Embryonic facial prominence (tissue), 1 donor: Measurements from ENCODE around the gene ITPKB.
"Not testable (repeated sequence)": the region's sequence is repeated elsewhere in the genome, so short reads cannot be mapped to it uniquely, and the experiment has no call there.

Experiments
- DNase-seq: peaks from one replicate; pipeline ENCODE4 v3.0.0-alpha.2; 2016; ENCODE audit errors: extremely low spot score

ITPKB gene

DNA sequence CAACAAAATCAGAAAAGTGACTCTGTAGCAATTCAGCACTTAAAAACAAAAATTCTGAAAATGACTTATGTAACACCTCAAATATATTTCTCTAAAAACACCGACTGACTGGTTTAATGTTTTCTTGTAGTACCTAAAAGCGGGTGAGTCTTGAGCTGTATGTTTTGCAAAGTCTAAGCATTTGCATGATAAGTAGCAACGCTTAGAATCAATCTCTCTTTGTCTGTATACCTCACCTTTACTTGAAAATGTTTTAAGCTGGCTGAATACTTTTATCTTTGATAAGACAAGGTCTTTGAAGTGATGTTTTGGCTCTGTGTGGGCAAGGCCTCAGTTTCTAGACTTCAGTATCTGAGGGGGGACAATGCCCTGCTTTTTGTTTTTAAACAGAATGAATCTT is 8.2 kb downstream of the ITPKB start:
- no peak for DNase-seq

- no peak for DNase-seq
Measured at GRCh38 chr1:226730071-226730470, 9.0 kb downstream of the ITPKB start.

DNA sequence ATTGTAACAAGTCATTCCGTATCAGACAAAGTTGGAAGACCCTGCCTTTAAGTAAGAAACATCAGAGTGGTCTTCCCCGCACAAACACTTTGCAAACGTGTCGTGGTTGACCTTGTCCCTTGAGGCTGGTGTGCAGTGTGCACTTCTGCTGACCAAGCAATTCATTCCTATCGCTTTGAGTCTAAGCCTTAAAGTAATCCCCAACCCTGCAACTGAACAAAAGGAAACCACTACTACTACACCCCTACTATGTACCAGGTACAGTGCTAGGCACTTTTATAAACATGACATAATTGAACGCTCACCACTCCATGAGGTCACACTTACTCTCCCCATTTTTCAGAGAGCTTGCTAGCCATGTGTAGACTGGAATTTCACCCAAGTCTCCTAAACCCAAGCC is 10.6 kb downstream of the ITPKB start:
- DNase-seq = no peak

DNA sequence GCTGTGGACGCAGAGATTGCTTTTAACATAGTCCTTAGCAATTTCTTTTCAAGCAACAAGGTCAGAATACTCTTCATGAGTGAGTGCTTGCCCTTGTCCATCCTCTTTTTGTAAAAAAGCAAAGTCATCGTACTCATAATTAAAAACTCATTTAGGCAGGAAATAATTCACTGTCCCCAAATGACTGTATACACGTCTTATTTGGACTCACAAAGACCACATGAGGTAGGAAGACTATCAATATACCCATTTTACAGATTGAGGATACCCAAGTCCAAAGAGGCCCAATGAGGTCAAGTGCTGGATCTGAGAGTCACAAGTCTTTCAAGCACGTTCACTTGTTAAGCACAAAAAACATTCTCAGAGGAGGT is 13.2 kb downstream of the ITPKB start:
- no peak for DNase-seq

GRCh38 chr1:226723657-226724532 is 15.2 kb downstream of the ITPKB start:
- no peak for DNase-seq

GRCh38 chr1:226722901-226723656 is 16.0 kb downstream of the ITPKB start:
- no peak for DNase-seq

DNA sequence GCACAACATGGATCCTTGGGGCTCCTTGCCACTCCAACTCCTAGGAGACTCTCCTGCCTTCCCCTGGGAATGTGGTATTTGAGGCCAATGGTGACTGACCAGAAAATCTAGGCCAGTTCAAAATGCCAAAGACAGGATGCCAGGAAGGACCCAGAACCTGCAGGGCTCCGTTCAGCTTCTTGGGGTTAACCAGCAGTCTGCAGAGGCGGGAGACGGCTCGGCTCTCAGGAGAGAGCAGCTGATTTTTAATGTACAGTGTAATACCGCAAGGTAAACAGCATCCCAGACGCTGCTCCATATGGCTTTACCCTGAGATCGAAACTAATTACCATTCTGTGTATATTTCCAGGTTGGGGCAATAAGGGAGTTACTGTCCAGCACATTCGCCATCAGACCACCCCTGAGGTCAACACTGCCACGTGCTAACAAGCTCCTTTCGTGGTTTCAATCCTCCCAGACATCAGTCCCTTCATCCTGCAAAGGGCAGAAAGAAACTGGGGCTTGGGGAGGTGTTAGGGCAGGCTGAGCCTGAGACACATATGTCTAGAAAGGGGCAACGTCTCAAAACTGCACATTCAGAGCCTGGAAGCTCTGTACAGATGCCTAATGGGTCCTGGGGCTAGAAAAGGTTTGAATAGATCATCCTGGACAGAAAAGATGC is 16.7 kb downstream of the ITPKB start:
- DNase-seq = no peak

GRCh38 chr1:226720574-226720973 is 18.5 kb downstream of the ITPKB start:
- not testable (repeated sequence) for DNase-seq

DNA sequence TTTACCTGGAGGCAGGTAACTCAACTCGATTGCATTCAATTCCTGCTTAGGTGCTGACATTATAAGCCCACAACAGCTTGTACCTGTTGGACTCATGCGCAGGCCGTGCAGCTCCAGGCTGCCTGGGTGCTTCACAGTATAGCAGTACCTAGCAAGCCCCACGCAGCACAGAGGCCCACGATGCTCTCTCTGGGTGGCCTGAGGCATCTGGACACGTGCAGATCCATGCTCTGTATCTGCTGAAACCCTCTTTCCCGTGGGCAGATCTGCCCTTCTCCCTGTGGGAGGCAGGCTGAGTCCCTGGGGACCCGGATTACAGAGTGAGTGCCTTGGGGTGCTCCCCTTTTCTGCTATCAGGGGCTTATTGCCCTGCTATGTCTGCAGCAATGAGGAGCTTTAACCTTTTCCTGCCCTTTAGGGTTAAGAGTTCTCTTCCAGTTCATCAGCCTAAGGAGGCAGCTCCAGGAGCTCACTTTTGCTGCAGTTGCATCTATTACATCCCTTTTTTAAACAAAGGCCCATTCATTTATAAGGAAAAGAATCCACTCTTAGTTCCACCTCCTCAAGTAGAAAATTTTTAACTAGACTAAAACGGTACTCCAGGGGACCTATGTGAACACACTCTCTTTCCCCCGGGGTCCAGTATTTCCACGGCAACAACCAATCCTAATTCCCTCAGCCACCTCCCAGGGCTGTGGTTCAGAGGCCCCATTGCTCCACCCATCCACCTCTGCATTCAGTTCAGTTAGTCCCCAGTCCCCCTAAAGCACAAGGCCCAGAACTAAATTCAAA is 19.3 kb downstream of the ITPKB start:
- no peak for DNase-seq

DNA sequence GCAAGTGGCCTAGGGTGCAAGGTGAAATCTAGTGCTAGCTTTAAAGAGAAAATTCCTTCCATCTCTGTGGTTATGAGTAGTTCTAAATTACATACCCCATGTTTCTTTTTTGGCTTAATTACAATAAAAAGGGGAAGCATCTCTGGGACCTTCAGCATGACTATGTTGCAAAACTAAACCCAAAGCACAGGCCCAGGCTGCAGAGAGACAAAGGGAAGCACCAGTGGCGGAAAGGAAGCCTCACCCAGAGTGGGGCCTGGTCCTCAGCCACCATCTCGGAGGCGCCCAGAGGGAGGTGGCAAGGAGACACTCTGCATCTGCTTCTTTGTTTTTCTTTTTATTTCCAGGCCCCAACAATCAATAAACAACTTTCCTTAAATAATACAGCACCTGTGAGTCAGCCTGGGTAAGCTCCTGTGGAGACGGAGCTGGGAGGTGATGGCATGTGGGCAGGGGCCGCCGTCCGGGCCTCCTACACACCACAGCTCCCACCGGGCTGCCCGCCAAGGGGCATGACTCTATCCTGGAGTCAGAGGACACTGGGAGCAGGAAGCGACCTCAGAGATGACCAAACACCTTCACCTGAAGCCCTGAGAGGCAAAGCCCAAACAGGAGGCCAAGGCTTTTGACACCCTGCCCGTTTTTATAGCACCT is 21.7 kb downstream of the ITPKB start:
- no peak for DNase-seq

- DNase-seq = no peak
Measured at GRCh38 chr1:226716577-226716976, 22.5 kb downstream of the ITPKB start.

DNA sequence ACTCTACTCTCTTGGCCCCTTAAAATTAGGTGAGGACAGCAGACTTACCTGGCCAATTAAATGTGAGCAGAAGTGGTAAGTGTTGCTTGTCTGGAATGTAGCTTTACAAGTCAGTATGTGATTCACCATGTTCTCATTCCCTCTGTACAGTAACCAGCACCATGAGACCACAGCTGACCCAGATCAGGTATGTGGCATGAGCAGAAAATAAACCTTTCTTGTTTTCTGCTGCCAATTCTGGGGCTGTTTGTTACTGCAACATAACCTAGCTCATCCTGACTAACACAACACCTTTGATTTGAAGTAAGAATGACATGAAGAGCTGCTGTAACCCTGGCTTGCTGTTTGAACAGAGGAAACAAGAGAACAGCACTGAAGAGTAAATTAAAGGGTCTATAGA is 24.9 kb downstream of the ITPKB start:
- no peak for DNase-seq

- no peak for DNase-seq
Measured at GRCh38 chr1:226712742-226713419, 26.2 kb downstream of the ITPKB start.

DNA sequence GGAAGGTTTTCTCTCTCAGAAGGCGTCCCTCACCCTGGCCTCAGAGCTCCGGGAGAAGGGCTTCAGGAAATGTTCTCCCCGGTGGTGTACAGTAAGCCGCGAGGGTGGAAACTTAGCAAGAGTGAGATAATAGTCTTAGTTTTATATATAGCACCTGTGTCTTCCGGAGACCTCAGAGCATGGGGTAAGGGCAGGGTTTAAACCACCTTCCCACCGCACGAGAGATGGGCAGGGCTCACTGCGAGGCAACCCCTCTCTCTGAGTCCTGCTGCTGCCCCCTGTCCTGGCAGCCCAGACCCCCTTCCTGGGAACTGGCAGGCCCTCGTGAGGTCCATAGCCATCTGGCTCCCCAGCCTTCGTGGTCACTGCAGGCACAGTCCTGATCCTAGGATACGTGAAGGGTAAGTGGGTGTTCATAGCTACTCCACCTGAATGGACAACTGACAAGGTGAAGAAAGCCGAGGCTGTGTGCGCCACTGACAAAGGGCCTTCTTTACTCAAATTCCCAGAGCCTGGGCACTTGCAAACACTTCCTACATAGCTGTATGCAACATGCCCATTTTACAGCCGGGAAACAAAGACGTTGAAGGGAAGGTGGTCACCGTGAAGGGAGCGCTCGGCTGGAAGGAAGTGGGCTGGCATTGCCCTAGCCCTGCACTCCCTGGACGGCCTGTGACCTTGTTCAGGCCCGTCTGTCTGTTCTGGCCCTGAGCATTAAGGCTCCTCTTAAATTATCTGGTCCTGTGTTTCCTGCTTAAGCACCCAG is 26.9 kb downstream of the ITPKB start:
- DNase-seq = no peak

DNA sequence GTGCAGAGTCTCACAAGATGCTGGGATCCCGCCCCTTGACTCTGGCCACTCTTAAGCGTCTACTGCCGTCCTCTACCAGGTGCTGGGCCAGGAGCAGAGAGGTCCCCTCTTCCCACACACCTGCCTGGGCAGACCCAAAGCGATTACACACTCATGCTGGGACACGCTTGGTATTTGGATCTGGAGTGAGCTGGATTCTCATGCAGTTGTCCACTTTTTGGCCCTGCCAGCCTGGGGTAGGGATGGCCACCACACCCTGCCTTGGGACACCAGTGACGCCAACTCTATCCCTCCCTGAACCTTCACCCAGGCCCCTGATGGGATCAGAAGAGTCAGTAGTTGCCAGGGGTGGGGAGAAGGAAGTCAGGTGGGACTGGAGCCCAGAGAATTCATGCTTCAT is 28.6 kb downstream of the ITPKB start:
- DNase-seq = no peak

DNA sequence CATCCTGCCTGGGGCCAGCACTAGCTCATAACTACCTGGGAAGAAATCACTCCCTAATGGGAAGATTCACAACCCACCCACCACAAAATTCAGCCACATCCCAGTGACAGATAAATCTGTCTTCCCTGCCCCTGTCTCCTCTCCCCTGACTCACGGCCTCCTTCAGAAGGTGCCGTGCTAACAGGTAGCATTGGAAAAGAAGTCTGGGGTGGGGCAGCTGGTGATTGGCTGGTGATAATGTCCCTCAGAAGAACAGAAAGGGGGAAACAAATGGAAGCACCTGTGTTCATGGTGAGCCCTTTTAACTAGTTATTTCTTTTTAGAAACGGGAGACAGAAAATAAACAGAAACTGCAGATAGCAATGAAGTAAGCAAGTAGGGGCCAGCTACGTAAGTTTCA is 29.1 kb downstream of the ITPKB start:
- no peak for DNase-seq

- no peak for DNase-seq
Measured at GRCh38 chr1:226708967-226709396, 30.1 kb downstream of the ITPKB start.

DNA sequence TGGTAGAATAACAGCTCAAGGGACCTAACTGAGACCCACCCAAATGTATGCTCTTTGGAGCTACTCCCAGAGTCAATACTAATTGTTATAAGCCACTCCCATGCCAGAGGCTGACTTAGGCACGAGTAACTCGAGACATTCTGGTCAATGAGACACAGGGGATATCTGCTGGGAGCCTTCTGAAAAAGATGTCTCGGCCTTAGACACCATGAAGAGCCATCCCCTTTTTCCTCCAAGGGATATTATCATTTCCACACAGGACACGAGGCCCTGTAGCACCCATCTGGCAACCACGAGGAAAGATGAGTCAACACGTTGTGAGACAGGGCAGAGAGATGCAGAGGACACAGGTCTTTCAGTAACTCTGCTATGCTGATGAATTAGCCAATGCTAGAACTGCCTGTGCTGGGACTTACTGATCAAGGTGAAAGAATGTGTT is 30.7 kb downstream of the ITPKB start:
- DNase-seq = no peak

DNA sequence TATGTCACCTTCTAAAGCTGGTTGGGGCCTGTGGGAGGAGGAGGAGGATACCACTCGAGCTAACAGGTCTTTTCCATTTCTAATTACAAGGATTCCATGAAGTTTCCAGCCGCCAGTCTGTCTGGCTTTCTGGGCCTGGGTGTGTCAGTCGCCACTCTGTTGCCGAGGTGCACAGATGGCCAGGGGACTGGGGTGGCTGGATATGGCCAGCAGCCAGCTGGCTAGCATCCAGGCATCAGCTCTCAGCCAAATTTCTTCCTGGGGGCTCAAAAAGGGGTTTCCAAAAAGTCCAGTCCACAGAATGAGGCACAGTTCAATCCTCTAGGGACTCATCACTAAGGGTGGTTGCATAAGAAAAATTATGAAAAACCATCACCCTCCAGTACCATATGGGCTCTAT is 32.4 kb downstream of the ITPKB start:
- no peak for DNase-seq
